HUES64 (cell line): ENCODE results near the gene TRAP1.
"Not testable (repeated sequence)": the region's sequence is repeated elsewhere in the genome, so short reads cannot be mapped to it uniquely, and the experiment has no call there.

Source experiments
- H3K27ac ChIP-seq: 2 replicates; pipeline ENCODE4 v1.7.0; 2013; ENCODE audit warnings: low read depth, low read length, inconsistent platforms
- H3K27me3 ChIP-seq: 2 replicates; pipeline ENCODE4 v1.6.1; 2013; ENCODE audit warnings: mild to moderate bottlenecking, low read length; ENCODE audit not compliant: insufficient read depth
- H3K36me3 ChIP-seq: 2 replicates; pipeline ENCODE4 v1.6.1; 2013; ENCODE audit warnings: mild to moderate bottlenecking, low read length; ENCODE audit not compliant: insufficient read depth
- H3K4me1 ChIP-seq: 2 replicates; pipeline ENCODE4 v1.6.1; 2013; ENCODE audit warnings: mild to moderate bottlenecking, low read length, moderate library complexity; ENCODE audit not compliant: insufficient read depth
- H3K4me3 ChIP-seq: 2 replicates; pipeline ENCODE4 v1.5.1; 2013; ENCODE audit warnings: mild to moderate bottlenecking, low read length, moderate library complexity
- H3K9ac ChIP-seq: 2 replicates; pipeline ENCODE4 v1.6.1; 2013; ENCODE audit warnings: mild to moderate bottlenecking, low read depth, low read length
- H3K9me3 ChIP-seq: 2 replicates; pipeline ENCODE4 v1.6.1; 2013; ENCODE audit warnings: low read depth, low read length; ENCODE audit not compliant: insufficient read depth
- WGBS: fragments of 150-250, 120-280 bp; methylation state at CpG from one replicate; pipeline ENCODE4 v1.1.7; 2013; ENCODE audit warnings: missing lambda C conversion rate; 5-methylcytosine and 5-hydroxymethylcytosine counted together

The TRAP1 gene

GRCh38 chr16:3726021-3726687 lies 8.8 kb upstream of the TRAP1 start:
- Histone ChIP-seq H3K4me3 (no peak overlapping the region), H3K27me3 (no peaks in the 10 kb centered on the region), H3K4me1 (no peaks in the 10 kb centered on the region), H3K36me3 (peaks cover 44% of the 10 kb centered on the region), H3K27ac (no peak overlapping the region), H3K9ac (no peak overlapping the region), H3K9me3 (no peaks in the 10 kb centered on the region)
- WGBS = 95% methylated on average over 33 of the region's 33 CpGs

GRCh38 chr16:3725276-3725675 lies 8.0 kb upstream of the TRAP1 start:
- Histone ChIP-seq H3K4me3 (no peak overlapping the region), H3K9ac (no peak overlapping the region), H3K9me3 (no peaks in the 10 kb centered on the region), H3K4me1 (no peaks in the 10 kb centered on the region), H3K27me3 (no peaks in the 10 kb centered on the region), H3K27ac (no peak overlapping the region), H3K36me3 (peaks cover 35% of the 10 kb centered on the region)
- 93% methylated on average over 8 of the region's 8 CpGs for WGBS

GRCh38 chr16:3722508-3722907 lies 5.2 kb upstream of the TRAP1 start:
- WGBS = 93% methylated on average over 10 of the region's 10 CpGs
- Histone ChIP-seq H3K4me1 (0 out of 2 replicates have a peak, but pooled peaks cover 3% of the 10 kb centered on the region), H3K27ac (no peak overlapping the region), H3K36me3 (peaks cover 9% of the 10 kb centered on the region), H3K27me3 (no peaks in the 10 kb centered on the region), H3K9ac (no peak overlapping the region), H3K4me3 (no peak overlapping the region), H3K9me3 (no peaks in the 10 kb centered on the region)

GRCh38 chr16:3720418-3720817 lies 3.1 kb upstream of the TRAP1 start:
- H3K36me3 ChIP-seq = no peaks in the 10 kb centered on the region
- H3K27me3 ChIP-seq = no peaks in the 10 kb centered on the region
- WGBS = 94% methylated on average over 11 of the region's 11 CpGs
- H3K9me3 ChIP-seq = no peaks in the 10 kb centered on the region
- peaks cover 9% of the 10 kb centered on the region; the same call in 1 of the 2 replicates for H3K4me1 ChIP-seq
- H3K9ac ChIP-seq = no peak overlapping the region
- H3K27ac ChIP-seq = no peak overlapping the region
- no peak overlapping the region for H3K4me3 ChIP-seq

- H3K27me3 ChIP-seq = no peaks in the 10 kb centered on the region
- peaks cover 9% of the 10 kb centered on the region; the same call in 1 of the 2 replicates for H3K4me1 ChIP-seq
- peaks cover 11% of the 10 kb centered on the region for H3K36me3 ChIP-seq
- no peaks in the 10 kb centered on the region for H3K9me3 ChIP-seq
- H3K9ac ChIP-seq = no peak overlapping the region
- no peak overlapping the region for H3K27ac ChIP-seq
- 97% methylated on average over 9 of the region's 10 CpGs for WGBS
- H3K4me3 ChIP-seq = no peak overlapping the region; the same call in 1 of the 2 replicates
Measured at GRCh38 chr16:3718628-3719027, 1.3 kb upstream of the TRAP1 start.

GRCh38 chr16:3718019-3718391 lies 681 bp upstream of the TRAP1 start:
- H3K4me1 ChIP-seq = peaks cover 9% of the 10 kb centered on the region; the same call in 1 of the 2 replicates
- peak overlapping the region; percentile 50 for H3K27ac ChIP-seq
- H3K9ac ChIP-seq = peak overlapping the region; percentile 93
- WGBS = 32% methylated on average over 5 of the region's 5 CpGs
- peak overlapping the region; percentile 80 for H3K4me3 ChIP-seq
- no peaks in the 10 kb centered on the region for H3K9me3 ChIP-seq
- H3K36me3 ChIP-seq = peaks cover 14% of the 10 kb centered on the region
- H3K27me3 ChIP-seq = no peaks in the 10 kb centered on the region

- H3K27me3 ChIP-seq = no peaks in the 10 kb centered on the region
- peaks cover 9% of the 10 kb centered on the region; the same call in 1 of the 2 replicates for H3K4me1 ChIP-seq
- H3K4me3 ChIP-seq = peak overlapping the region; percentile 80
- WGBS = under 1% methylated on average over 34 of the region's 34 CpGs
- peaks cover 14% of the 10 kb centered on the region for H3K36me3 ChIP-seq
- H3K27ac ChIP-seq = peak overlapping the region; percentile 39; the same call in 1 of the 2 replicates
- H3K9ac ChIP-seq = peak overlapping the region; percentile 93
- H3K9me3 ChIP-seq = no peaks in the 10 kb centered on the region
Measured at GRCh38 chr16:3716831-3717234, 491 bp downstream of the TRAP1 start.

GRCh38 chr16:3715430-3715829 lies 1.9 kb downstream of the TRAP1 start:
- whole genome bisulfite sequencing = 93% methylated on average over 7 of the region's 7 CpGs

GRCh38 chr16:3714378-3714777 lies 2.9 kb downstream of the TRAP1 start:
- not testable (repeated sequence) for H3K4me3 ChIP-seq, H3K9me3 ChIP-seq, H3K27ac ChIP-seq, H3K4me1 ChIP-seq, H3K27me3 ChIP-seq, H3K9ac ChIP-seq
- WGBS = 96% methylated on average over 10 of the region's 10 CpGs
- H3K36me3 ChIP-seq = peaks cover 19% of the 10 kb centered on the region

More at GRCh38 chr16:3715430-3715829, 1.9 kb downstream of the TRAP1 start:
- Histone ChIP-seq H3K36me3 (peaks cover 16% of the 10 kb centered on the region), H3K9me3 (no peaks in the 10 kb centered on the region), H3K4me1 (peaks cover 9% of the 10 kb centered on the region; the same call in 1 of the 2 replicates), H3K4me3 (no peak overlapping the region), H3K9ac (no peak overlapping the region), H3K27me3 (no peaks in the 10 kb centered on the region), H3K27ac (no peak overlapping the region)

- H3K9me3 ChIP-seq = no peaks in the 10 kb centered on the region
- H3K4me1 ChIP-seq = peaks cover 9% of the 10 kb centered on the region; the same call in 1 of the 2 replicates
- peak overlapping the region; percentile 5; the same call in 1 of the 2 replicates for H3K27ac ChIP-seq
- no peak overlapping the region for H3K9ac ChIP-seq
- no peaks in the 10 kb centered on the region for H3K27me3 ChIP-seq
- peaks cover 23% of the 10 kb centered on the region for H3K36me3 ChIP-seq
- no peak overlapping the region for H3K4me3 ChIP-seq
- WGBS = 93% methylated on average over 15 of the region's 15 CpGs
Measured at GRCh38 chr16:3713587-3714242, 3.6 kb downstream of the TRAP1 start.

- Histone ChIP-seq H3K27me3 (no peaks in the 10 kb centered on the region), H3K9me3 (no peaks in the 10 kb centered on the region), H3K4me1 (peaks cover 6% of the 10 kb centered on the region; the same call in 1 of the 2 replicates), H3K27ac (no peak overlapping the region; the same call in 1 of the 2 replicates), H3K36me3 (peaks cover 23% of the 10 kb centered on the region), H3K9ac (no peak overlapping the region), H3K4me3 (no peak overlapping the region)
- WGBS = 88% methylated on average over 16 of the region's 16 CpGs
Measured at GRCh38 chr16:3712861-3713372, 4.4 kb downstream of the TRAP1 start.
